ENCODE data around the gene EHBP1L1.
"Not testable (repeated sequence)": the region's sequence is repeated elsewhere in the genome, so short reads cannot be mapped to it uniquely, and the experiment has no call there.

Gene EHBP1L1

GRCh38 chr11:65618763-65619162, 42.9 kb downstream of the EHBP1L1 start:
- no peak for DNase-seq

- DNase-seq: no peak
These were observed 43.6 kb downstream of the EHBP1L1 start for GRCh38 chr11:65619281-65619928.

DNA sequence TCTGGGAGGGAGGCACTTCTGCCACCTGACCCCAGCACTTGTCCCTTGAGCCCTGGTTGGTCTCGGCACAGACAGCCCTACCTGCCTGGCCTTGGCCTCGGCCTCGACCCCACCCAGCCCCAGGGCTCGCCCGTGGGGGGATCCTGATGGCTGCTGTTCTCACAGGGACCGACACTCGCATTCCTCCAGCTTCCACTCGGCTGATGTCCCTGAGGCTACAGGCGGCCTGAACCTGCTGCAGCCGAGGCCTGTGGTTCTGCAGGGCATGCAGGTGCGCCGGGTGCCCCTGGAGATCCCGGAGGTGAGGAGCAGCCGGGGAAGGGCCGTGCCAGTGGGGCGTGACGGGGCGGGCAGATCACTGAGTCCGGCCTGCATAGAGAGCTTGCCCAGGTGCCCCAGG, 44.8 kb downstream of the EHBP1L1 start:
- no peak for DNase-seq

DNA sequence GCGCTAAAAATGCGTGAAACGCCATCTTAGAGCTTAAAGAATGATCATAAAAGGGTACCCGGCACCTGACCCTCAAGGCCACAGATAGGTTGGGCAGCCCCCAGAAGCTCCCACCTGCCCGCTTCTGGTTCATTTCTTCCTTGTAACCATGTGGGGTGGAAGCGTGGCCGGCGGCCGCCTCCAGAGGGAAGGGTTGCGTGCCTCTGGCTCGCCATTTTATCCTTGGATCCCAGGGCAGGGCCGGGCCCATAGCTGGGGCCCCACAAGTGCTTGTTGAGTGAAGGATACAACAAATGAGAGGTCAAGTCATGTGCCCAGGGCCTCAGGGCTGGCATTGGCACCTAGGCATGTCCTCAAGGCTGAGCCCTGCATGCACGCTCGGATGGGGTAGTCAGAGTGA, 45.6 kb downstream of the EHBP1L1 start:
- no peak for DNase-seq

- no peak for DNase-seq
These were observed 46.2 kb downstream of the EHBP1L1 start for GRCh38 chr11:65622011-65622410.

GRCh38 chr11:65623177-65623576, 47.3 kb downstream of the EHBP1L1 start:
- DNase-seq: no peak

DNA sequence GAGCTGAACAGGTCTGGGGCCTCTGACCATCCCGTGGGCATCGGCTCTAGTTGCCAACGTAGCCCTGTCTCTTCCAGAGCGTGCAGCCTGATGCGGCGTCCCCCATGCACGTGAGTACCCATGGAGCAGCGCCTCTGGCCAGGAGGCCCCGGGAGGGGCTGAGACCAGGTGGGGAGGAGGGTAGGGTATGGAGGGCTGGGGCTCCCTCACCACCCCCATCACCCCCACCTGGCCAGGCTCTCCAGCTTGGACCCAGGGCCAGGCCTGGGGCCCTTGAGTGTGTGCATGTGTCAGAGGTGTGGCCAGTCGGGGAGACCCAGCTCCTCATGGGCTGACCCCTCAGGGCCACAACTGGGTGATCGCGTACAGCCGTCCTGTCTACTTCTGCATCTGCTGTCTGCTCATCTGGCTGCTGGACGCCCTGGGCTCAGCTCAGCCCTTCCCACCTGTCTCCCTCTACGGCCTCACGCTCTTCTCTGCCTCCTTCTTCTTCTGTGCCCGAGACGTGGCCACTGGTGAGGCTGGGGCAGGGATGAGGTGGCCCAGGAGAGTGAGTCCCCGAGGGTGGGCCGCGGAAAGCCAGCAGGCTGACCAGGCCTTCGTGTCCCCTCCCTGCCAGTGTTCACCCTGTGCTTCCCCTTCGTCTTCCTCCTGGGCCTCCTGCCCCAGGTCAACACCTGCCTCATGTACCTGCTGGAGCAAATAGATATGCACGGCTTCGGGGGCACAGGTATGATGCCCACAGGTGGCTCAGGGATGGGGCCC, 48.2 kb downstream of the EHBP1L1 start:
- no peak for DNase-seq

- DNase-seq: no peak
These were observed 49.2 kb downstream of the EHBP1L1 start for GRCh38 chr11:65624931-65625627.

DNA sequence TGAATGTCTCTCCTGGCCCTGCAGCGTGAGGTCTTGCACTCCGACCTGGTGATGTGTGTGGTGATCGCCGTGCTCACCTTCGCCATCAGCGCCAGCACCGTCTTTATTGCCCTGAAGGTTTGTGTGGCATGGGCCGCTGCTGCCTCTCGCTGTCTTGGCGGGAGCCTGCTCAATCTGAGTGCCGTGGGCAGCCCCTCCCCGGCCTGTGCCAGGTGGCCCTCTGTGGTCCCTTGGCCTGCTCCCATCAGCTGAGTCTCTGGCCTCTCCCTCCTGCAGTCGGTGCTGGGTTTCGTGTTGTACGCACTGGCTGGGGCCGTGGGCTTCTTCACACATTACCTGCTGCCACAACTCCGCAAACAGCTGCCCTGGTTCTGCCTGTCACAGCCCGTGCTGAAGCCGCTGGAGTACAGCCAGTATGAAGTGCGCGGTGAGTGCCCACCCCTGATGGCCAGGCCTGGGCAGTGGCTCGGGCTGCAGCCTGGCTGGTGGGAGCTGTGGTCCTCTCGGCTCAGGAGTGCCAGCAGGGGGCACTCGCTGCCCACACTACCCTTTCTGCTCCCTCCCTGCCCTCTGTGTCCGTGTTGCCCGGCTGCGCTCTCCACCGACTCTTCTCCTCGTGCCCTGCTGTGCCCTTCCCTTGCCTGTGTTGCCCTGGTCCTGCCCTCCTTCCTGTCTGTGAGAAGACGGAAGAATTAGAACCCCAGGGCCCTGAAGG, 49.9 kb downstream of the EHBP1L1 start:
- DNase-seq: peak; percentile 42

GRCh38 chr11:65627202-65627601, 51.3 kb downstream of the EHBP1L1 start:
- no peak for DNase-seq

- no peak for DNase-seq
These were observed 53.7 kb downstream of the EHBP1L1 start for GRCh38 chr11:65629579-65629978.

DNA sequence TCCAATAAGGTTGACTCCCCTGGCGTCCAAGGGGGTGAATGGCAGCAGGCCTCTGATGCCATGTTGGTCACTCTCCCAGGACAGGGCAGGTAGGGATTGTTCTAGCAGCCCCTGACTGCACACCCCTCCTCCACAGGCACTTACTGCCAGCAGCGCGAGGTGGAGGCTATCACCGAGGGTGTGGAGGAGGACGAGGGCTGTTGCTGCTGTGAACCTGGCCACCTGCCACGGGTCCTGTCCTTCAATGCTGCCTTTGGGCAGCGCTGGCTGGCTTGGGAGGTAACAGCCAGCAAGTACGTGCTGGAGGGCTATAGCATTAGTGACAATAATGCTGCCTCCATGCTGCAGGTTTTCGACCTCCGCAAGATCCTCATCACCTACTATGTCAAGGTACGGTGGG, 54.4 kb downstream of the EHBP1L1 start:
- DNase-seq: no peak

DNA sequence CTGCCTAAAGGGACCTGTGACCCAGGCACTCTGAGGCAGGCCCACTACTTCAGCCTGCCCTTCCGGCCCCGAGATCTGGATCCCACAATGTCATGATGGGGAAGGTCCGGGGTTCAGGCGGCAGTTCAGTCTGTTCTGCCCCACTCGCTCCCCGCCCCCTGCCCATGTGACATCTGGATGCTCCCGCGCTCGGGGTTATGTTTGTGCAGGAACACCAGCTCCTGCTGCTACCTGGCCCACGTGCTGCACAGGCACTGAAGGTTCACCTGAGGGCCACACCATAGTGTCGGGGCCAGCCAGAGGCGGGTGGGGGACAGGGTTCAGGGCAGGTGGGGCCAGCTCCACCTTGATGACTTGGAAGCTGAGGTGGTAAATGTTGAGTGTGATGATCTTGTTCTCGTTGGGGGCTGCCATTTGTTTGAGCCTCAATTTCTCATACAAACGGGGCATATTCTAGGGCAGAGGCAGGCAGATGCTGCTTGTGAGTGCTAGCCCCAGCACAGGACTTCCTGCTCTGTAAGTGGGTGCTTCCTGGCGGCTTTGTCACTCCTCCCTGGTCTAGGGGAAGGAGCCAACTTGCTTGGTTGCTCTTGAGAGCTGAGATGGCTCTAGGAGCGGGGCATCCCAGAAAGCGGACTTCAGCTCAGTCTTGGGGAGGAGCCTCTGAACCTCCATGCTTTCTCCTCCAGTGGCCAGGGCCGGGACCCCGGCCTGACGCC, 57.7 kb downstream of the EHBP1L1 start:
- DNase-seq: no peak

GRCh38 chr11:65634109-65634436, 58.2 kb downstream of the EHBP1L1 start:
- no peak for DNase-seq

DNA sequence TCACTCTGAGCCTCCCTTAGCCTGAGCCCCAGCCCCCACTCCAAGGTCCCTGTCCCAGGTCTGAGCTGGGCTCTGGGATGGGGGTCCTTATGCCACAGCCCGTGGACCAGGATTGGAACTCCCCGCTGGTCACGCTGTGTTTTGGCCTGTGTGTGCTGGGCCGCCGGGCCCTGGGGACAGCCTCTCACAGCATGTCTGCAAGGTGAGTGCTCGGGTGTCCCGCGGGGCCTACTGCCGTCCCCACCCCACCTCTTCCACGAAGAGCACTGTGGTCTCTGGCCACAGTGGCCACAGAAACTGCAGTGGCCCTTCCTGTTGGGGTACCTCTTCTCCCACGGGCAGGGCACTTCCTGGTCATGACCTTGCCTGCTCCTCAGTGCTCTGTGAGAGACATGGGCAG, 58.6 kb downstream of the EHBP1L1 start:
- no peak for DNase-seq

GRCh38 chr11:65634905-65635731, 59.3 kb downstream of the EHBP1L1 start:
- DNase-seq: no peak

GRCh38 chr11:65636108-65637031, 60.5 kb downstream of the EHBP1L1 start:
- no peak for DNase-seq

- no peak for DNase-seq
These were observed 61.2 kb downstream of the EHBP1L1 start for GRCh38 chr11:65637032-65637557.

DNA sequence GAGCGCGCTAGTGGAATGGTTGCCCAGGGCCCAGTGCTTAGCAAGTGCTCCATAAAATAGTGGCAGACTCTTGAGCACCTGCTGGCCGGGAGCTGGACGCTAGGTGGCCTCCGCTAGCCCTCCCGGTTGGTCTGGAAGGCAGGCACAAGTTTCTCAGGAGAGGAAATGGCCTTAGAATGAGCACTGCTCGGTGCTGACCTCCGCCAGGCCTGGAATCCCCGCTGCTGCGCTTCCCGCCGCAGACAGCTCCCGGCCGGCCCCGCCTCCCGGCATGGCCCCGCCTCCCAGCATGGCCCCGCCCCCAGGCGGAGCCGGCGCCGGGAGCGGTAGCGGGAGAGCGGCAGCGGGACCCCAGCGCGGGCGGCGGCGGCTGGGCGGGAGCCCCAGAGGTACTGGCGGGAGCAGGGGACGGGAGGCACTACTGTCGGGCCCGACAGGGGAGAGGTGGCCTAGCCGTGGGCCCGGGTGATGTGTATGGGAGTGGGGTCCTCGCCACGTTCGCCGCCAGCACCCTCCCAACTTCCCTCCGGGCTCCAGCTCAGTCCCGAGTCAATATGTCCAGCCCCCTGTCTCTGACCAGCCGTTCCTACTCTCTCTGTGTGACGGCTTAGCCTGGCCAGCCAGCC, 62.1 kb downstream of the EHBP1L1 start, which contains the start of gene SIPA1:
SIPA1 (plus strand) TSS at position 308 of the 626 bp plus-strand sequence. CDS start 2,821 bp downstream, outside the sequence.
- peak; percentile 96 for DNase-seq

- not testable (repeated sequence) for DNase-seq
These were observed 63.4 kb downstream of the EHBP1L1 start for GRCh38 chr11:65639228-65639597.

Measured in EL (cell line).